Type B pancreatic cell (in vitro differentiated cells): ENCODE results near the gene PI4KA. TPM values are rescaled to one million over a fixed set of nuclear protein-coding genes. Genes with fewer than 3 reads are reported as not detected.
"Not testable (repeated sequence)": the region's sequence is repeated elsewhere in the genome, so short reads cannot be mapped to it uniquely, and the experiment has no call there.

Source experiments
- DNase-seq: peaks from one replicate; pipeline ENCODE4 v3.0.0; 2021; ENCODE audit warnings: mixed read lengths; ENCODE audit not compliant: unreplicated experiment; ENCODE audit errors: extremely low spot score
- H3K27ac Mint-ChIP-seq: 2 replicates; pipeline ENCODE4 v1.8.0; 2021; ENCODE audit warnings: mild to moderate bottlenecking, mixed read lengths
- H3K27me3 Mint-ChIP-seq: 2 replicates; pipeline ENCODE4 v1.8.0; 2021; ENCODE audit warnings: mixed read lengths
- H3K36me3 Mint-ChIP-seq: 2 replicates; pipeline ENCODE4 v1.8.0; 2021; ENCODE audit warnings: mixed read lengths
- H3K4me1 Mint-ChIP-seq: one replicate; pipeline ENCODE4 v1.8.0; 2021; ENCODE audit warnings: mixed read lengths; ENCODE audit not compliant: unreplicated experiment
- H3K4me3 Mint-ChIP-seq: 2 replicates; pipeline ENCODE4 v1.8.0; 2021; ENCODE audit warnings: mild to moderate bottlenecking, mixed read lengths
- H3K9me3 Mint-ChIP-seq: 2 replicates; pipeline ENCODE4 v1.8.0; 2021; ENCODE audit warnings: mixed read lengths
- total RNA-seq: library from RNA; stranded (reverse); gene quantifications from 2 replicates; pipeline ENCODE4 v1.2.1, GENCODE V29; 2021; ENCODE audit warnings: low replicate concordance
- TF ChIP-seq, protein P1 (sequence below): fragments of 200-600 bp; sonication (generic); conservative IDR thresholded peaks from 2 replicates; pipeline ENCODE4 v1.5.0; 2021; ENCODE audit warnings: antibody characterized with exemption, mild to moderate bottlenecking

PI4KA gene
- total RNA-seq, 1 donor from 2014 or later = 120 TPM

GRCh38 chr22:20677684-20678242 is 180.8 kb downstream of the PI4KA start:
- H3K36me3 Mint-ChIP-seq = no peaks in the 10 kb centered on the region
- peaks cover 3% of the 10 kb centered on the region for H3K27me3 Mint-ChIP-seq
- TF ChIP-seq, protein P1, sequence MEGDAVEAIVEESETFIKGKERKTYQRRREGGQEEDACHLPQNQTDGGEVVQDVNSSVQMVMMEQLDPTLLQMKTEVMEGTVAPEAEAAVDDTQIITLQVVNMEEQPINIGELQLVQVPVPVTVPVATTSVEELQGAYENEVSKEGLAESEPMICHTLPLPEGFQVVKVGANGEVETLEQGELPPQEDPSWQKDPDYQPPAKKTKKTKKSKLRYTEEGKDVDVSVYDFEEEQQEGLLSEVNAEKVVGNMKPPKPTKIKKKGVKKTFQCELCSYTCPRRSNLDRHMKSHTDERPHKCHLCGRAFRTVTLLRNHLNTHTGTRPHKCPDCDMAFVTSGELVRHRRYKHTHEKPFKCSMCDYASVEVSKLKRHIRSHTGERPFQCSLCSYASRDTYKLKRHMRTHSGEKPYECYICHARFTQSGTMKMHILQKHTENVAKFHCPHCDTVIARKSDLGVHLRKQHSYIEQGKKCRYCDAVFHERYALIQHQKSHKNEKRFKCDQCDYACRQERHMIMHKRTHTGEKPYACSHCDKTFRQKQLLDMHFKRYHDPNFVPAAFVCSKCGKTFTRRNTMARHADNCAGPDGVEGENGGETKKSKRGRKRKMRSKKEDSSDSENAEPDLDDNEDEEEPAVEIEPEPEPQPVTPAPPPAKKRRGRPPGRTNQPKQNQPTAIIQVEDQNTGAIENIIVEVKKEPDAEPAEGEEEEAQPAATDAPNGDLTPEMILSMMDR = no peak
- H3K4me3 Mint-ChIP-seq = no peak overlapping the region
- no peaks in the 10 kb centered on the region for H3K9me3 Mint-ChIP-seq
- DNase-seq = no peak
- no peak overlapping the region for H3K27ac Mint-ChIP-seq
- no peaks in the 10 kb centered on the region for H3K4me1 Mint-ChIP-seq

- H3K27me3 Mint-ChIP-seq, H3K4me3 Mint-ChIP-seq: not testable (repeated sequence)
Measured at GRCh38 chr22:20675613-20676012, 183.0 kb downstream of the PI4KA start.

DNA sequence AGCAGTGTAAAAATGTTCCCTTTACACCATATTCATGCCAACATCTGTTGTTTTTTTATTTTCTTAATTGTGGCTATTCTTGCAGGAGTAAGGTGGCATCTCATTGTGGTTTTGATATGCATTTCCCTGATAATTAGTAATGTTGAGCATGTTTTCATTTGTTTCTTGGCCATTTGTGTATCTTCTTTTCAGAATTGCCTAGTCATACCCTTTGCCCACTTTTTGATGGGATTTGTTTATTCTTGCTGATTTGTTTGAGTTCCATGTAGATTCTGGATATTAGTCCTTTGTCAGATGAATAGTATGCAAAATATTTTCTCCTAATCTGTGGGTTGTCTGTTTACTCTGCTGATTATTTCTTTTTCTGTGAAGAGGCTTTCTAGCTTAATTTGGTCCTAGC is 183.6 kb downstream of the PI4KA start:
- Mint-ChIP-seq H3K27ac (no peak overlapping the region), H3K27me3 (peaks cover 3% of the 10 kb centered on the region), H3K36me3 (no peaks in the 10 kb centered on the region), H3K4me1 (no peaks in the 10 kb centered on the region), H3K4me3 (no peak overlapping the region), H3K9me3 (no peaks in the 10 kb centered on the region)
- TF ChIP-seq, protein P1 = no peak
- DNase-seq = no peak

More at GRCh38 chr22:20675613-20676012, 183.0 kb downstream of the PI4KA start:
- not testable (repeated sequence) for H3K36me3 Mint-ChIP-seq, H3K9me3 Mint-ChIP-seq, H3K27ac Mint-ChIP-seq, DNase-seq, H3K4me1 Mint-ChIP-seq

- no peaks in the 10 kb centered on the region for H3K36me3 Mint-ChIP-seq
- H3K9me3 Mint-ChIP-seq = no peaks in the 10 kb centered on the region
- DNase-seq = no peak
- peaks cover 3% of the 10 kb centered on the region for H3K27me3 Mint-ChIP-seq
- TF ChIP-seq, protein P1 = no peak
- no peaks in the 10 kb centered on the region for H3K4me1 Mint-ChIP-seq
- H3K27ac Mint-ChIP-seq = no peak overlapping the region
- no peak overlapping the region for H3K4me3 Mint-ChIP-seq
Measured at GRCh38 chr22:20673295-20674195, 185.1 kb downstream of the PI4KA start.

DNA sequence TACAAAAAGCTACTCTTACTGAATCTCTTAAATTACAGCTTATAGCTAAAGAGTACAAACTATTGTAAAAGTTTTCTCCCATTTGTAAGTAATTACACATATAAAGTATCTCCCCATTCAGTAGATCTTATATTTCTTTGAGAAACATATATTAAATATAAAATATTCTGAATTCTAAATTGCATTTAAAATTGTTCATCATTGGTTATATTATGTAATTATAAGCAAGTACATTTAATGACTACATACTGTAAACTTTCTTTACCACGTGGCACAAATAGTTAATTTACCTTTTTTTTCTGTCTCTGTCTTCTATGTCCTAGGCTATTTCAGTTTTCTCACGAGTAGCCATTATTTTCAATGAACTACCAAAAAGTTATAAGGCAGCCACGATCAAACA is 185.9 kb downstream of the PI4KA start:
- DNase-seq = no peak
- H3K9me3 Mint-ChIP-seq = no peaks in the 10 kb centered on the region
- H3K27ac Mint-ChIP-seq = no peak overlapping the region
- no peaks in the 10 kb centered on the region for H3K4me1 Mint-ChIP-seq
- TF ChIP-seq, protein P1 = no peak
- no peak overlapping the region for H3K4me3 Mint-ChIP-seq
- peaks cover 3% of the 10 kb centered on the region for H3K27me3 Mint-ChIP-seq
- H3K36me3 Mint-ChIP-seq = no peaks in the 10 kb centered on the region

DNA sequence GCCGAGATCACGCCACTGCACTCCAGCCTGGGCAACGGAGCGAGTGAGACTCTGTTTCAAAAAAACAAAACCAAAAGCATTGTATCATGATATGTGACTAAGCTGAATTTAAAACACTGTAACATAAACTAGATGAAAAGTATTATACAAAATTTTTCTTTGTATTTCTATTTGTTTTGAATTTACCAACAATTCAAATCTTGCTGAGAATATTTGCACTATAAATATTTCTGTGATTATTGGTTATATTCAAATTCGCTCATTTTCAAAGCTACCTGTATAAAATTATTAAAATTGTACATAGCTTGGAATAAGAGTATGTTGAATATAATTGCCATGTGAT is 186.6 kb downstream of the PI4KA start:
- no peak for DNase-seq
- TF ChIP-seq, protein P1 = no peak
- H3K4me1 Mint-ChIP-seq = no peaks in the 10 kb centered on the region
- H3K27me3 Mint-ChIP-seq = peaks cover 3% of the 10 kb centered on the region
- H3K27ac Mint-ChIP-seq = no peak overlapping the region
- H3K9me3 Mint-ChIP-seq = no peaks in the 10 kb centered on the region
- no peak overlapping the region for H3K4me3 Mint-ChIP-seq
- H3K36me3 Mint-ChIP-seq = no peaks in the 10 kb centered on the region
